ENCODE measurements around the gene TOMM22. TPM values are rescaled to one million over a fixed set of nuclear protein-coding genes. Genes with fewer than 3 reads are reported as not detected.
A peak's percentile ranks its signal among the peaks of the same experiment; 100 is the strongest.

Gene TOMM22
- total RNA-seq, 6 experiments from 2014 or later = 121 to 141 (median 132) TPM

DNA sequence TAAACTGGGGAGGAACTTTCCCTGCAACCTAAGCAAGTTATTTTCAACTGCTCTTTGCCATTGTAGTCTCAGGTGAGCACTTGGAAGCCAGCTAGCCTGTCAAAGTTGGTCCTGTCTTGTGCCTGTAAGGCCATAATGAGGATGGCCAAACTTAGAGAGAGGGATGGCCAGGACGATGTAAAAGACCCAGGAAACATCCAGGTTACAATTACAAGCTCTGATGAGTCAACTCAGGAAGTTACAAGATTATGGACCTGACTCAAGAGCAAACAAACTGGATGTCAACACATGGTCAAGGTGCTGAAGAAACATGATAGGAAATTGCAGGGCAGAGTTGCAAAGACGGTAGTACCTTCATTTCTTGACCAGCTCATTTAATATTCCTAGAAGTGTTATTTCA, 25.6 kb downstream of the TOMM22 start:
- H3K36me3 Mint-ChIP-seq (ENCODE audit: low read depth) = peaks cover 9% of the 10 kb centered on the region
- H3K4me1 Mint-ChIP-seq (ENCODE audit: low read depth) = peaks cover 50% of the 10 kb centered on the region
- no peaks in the 10 kb centered on the region for H3K27me3 Mint-ChIP-seq (ENCODE audit: insufficient read depth)
- H3K9me3 Mint-ChIP-seq = no peaks in the 10 kb centered on the region
- peak; percentile 55 for DNase-seq
- TF ChIP-seq CTCF (IDR thresholded peaks at IDR 0.05) = no peak
- H3K4me3 Mint-ChIP-seq = peak overlapping the region; percentile 98
- H3K27ac Mint-ChIP-seq = peak overlapping the region; percentile 95

DNA sequence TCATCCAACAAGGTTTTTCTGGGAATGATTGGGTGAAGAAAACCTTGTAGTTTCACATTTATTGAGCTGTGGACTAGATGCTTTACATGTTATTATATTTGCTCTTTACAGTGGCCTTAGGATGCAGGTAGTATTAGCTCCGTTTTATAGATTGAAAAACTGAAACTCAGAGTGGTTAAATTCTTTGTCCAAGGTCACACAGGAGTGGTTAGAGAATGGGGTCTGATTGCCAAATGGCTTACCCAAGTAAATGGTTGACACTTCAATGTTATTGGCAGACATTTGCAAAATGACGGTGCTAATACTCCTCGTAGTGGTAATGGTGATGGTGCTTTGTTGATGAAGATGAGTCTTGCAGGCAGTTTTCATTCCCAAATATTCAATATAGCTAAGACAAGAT, 26.2 kb downstream of the TOMM22 start:
- Mint-ChIP-seq H3K9me3 (no peaks in the 10 kb centered on the region), H3K4me1 (ENCODE audit: low read depth) (peaks cover 54% of the 10 kb centered on the region), H3K27ac (peak overlapping the region; percentile 95)

GRCh38 chr22:38709306-38709705, 27.5 kb downstream of the TOMM22 start:
- H3K4me3 Mint-ChIP-seq = no peak overlapping the region
- peaks cover 64% of the 10 kb centered on the region for H3K4me1 Mint-ChIP-seq (ENCODE audit: low read depth)
- no peak for TF ChIP-seq CTCF (IDR thresholded peaks at IDR 0.05)
- no peaks in the 10 kb centered on the region; the same call in 1 of the 2 replicates for H3K27me3 Mint-ChIP-seq (ENCODE audit: insufficient read depth)
- no peak overlapping the region; the same call in 1 of the 2 replicates for H3K27ac Mint-ChIP-seq
- peaks cover 10% of the 10 kb centered on the region for H3K36me3 Mint-ChIP-seq (ENCODE audit: low read depth)
- DNase-seq = no peak
- H3K9me3 Mint-ChIP-seq = no peaks in the 10 kb centered on the region

More for the DNA sequence above, 26.2 kb downstream of the TOMM22 start:
- Mint-ChIP-seq H3K36me3 (ENCODE audit: low read depth) (peaks cover 10% of the 10 kb centered on the region), H3K27me3 (ENCODE audit: insufficient read depth) (no peaks in the 10 kb centered on the region; the same call in 1 of the 2 replicates), H3K4me3 (peak overlapping the region; percentile 98)
- no peak for DNase-seq
- TF ChIP-seq CTCF (IDR thresholded peaks at IDR 0.05) = no peak

- H3K4me1 Mint-ChIP-seq (ENCODE audit: low read depth) = peaks cover 59% of the 10 kb centered on the region
Observed at GRCh38 chr22:38710351-38710750, 28.6 kb downstream of the TOMM22 start.

GRCh38 chr22:38710866-38711265, 29.1 kb downstream of the TOMM22 start:
- Mint-ChIP-seq H3K36me3 (ENCODE audit: low read depth) (peaks cover 10% of the 10 kb centered on the region), H3K27me3 (ENCODE audit: insufficient read depth) (no peaks in the 10 kb centered on the region; the same call in 1 of the 2 replicates), H3K4me1 (ENCODE audit: low read depth) (peaks cover 59% of the 10 kb centered on the region), H3K27ac (no peak overlapping the region), H3K9me3 (no peaks in the 10 kb centered on the region), H3K4me3 (no peak overlapping the region)
- TF ChIP-seq CTCF (IDR thresholded peaks at IDR 0.05) = no peak
- no peak for DNase-seq

More at GRCh38 chr22:38710351-38710750, 28.6 kb downstream of the TOMM22 start:
- Mint-ChIP-seq H3K27ac (no peak overlapping the region), H3K4me3 (no peak overlapping the region), H3K27me3 (ENCODE audit: insufficient read depth) (no peaks in the 10 kb centered on the region; the same call in 1 of the 2 replicates), H3K36me3 (ENCODE audit: low read depth) (peaks cover 10% of the 10 kb centered on the region), H3K9me3 (no peaks in the 10 kb centered on the region)
- no peak for TF ChIP-seq CTCF (IDR thresholded peaks at IDR 0.05)
- DNase-seq = no peak
